ENCODE measurements around the gene PPP2R2B. TPM values are rescaled to one million over a fixed set of nuclear protein-coding genes. Genes with fewer than 3 reads are reported as not detected.

The PPP2R2B gene
- total RNA-seq, 1 experiment from 2014 or later = 20.3 TPM

GRCh38 chr5:146695646-146696045 lies 182.9 kb downstream of the PPP2R2B start (continued):
- TF ChIP-seq SMAD3 (CRISPR knock-in tag; IDR thresholded peaks at IDR 0.05; ENCODE audit: borderline replicate concordance) (no peak), CREB1 (CRISPR knock-in tag; IDR thresholded peaks at IDR 0.05) (no peak), ATF3 (CRISPR knock-in tag; conservative IDR thresholded peaks at IDR 0.05) (no peak), E2F5 (CRISPR knock-in tag; IDR thresholded peaks at IDR 0.05) (no peak), EMX1 (CRISPR knock-in tag; IDR thresholded peaks at IDR 0.05) (no peak), ZNF232 (CRISPR knock-in tag; IDR thresholded peaks at IDR 0.05) (no peak), ZNF219 (CRISPR knock-in tag; IDR thresholded peaks at IDR 0.05; ENCODE audit: borderline replicate concordance) (no peak)
- TF ChIP-seq, protein P1, sequence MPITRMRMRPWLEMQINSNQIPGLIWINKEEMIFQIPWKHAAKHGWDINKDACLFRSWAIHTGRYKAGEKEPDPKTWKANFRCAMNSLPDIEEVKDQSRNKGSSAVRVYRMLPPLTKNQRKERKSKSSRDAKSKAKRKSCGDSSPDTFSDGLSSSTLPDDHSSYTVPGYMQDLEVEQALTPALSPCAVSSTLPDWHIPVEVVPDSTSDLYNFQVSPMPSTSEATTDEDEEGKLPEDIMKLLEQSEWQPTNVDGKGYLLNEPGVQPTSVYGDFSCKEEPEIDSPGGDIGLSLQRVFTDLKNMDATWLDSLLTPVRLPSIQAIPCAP (CRISPR knock-in tag; IDR thresholded peaks at IDR 0.05) = no peak

DNA sequence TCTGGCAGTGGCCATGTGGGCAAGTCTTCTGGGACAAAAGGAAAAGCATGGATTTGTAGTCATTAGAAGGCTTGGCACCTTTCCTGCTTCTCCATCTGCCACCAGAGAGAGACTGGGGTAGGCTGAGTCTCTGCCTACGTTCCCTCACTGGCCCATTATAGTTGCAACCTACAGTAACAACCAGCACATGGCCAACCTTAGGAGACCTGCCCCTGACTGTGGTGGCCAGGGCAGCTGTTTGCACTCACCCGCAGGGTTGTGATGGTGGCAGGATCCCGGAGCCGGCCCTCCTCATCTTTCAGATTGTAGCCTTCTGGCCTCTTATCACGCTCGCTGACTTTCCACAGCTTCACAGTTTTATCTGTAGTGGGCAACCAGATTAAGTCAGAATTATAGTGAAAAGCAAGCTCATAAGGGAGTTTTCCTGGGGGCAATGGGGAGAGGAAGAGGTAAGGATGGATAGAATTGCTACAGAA lies 187.6 kb downstream of the PPP2R2B start:
- no peaks in the 10 kb centered on the region for H3K9me3 Mint-ChIP-seq

GRCh38 chr5:146687630-146688029 lies 190.9 kb downstream of the PPP2R2B start:
- POLR2A ChIA-PET = no interaction called here
- no peaks in the 10 kb centered on the region for H3K9me3 Mint-ChIP-seq
- H3K36me3 Mint-ChIP-seq = 0 out of 2 replicates have a peak, but pooled peaks cover 4% of the 10 kb centered on the region
- CTCF ChIA-PET = interaction anchor here (1.3 kb wide), 1 partner anchor 19 kb away, joined by 4 read pairs; no protein-coding TSS in a partner anchor
- ATAC-seq = no peak
- H3K27me3 Mint-ChIP-seq (ENCODE audit: low read depth) = no peaks in the 10 kb centered on the region
- H3K4me3 Mint-ChIP-seq = no peak overlapping the region
- H3K4me1 Mint-ChIP-seq = 0 out of 2 replicates have a peak, but pooled peaks cover 2% of the 10 kb centered on the region
- no peak for DNase-seq (ENCODE audit: low spot score)
- no peak overlapping the region for H3K27ac Mint-ChIP-seq
- TF ChIP-seq E2F5 (CRISPR knock-in tag; IDR thresholded peaks at IDR 0.05) (no peak), MXD4 (CRISPR knock-in tag; IDR thresholded peaks at IDR 0.05; ENCODE audit: borderline replicate concordance) (no peak), CREB1 (CRISPR knock-in tag; IDR thresholded peaks at IDR 0.05) (no peak), ETV6 (CRISPR knock-in tag; IDR thresholded peaks at IDR 0.05) (no peak), ZNF281 (CRISPR knock-in tag; IDR thresholded peaks at IDR 0.05) (no peak), MYBL2 (CRISPR knock-in tag; IDR thresholded peaks at IDR 0.05) (no peak), GRHL2 (CRISPR knock-in tag; IDR thresholded peaks at IDR 0.05; ENCODE audit: insufficient replicate concordance, severe bottlenecking) (no peak), CREM (CRISPR knock-in tag; IDR thresholded peaks at IDR 0.05) (no peak)
- TF ChIP-seq, protein P2, sequence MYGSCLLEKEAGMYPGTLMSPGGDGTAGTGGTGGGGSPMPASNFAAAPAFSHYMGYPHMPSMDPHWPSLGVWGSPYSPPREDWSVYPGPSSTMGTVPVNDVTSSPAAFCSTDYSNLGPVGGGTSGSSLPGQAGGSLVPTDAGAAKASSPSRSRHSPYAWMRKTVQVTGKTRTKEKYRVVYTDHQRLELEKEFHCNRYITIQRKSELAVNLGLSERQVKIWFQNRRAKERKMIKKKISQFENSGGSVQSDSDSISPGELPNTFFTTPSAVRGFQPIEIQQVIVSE (CRISPR knock-in tag; IDR thresholded peaks at IDR 0.05; ENCODE audit: borderline replicate concordance) = no peak
- TF ChIP-seq, protein P3, sequence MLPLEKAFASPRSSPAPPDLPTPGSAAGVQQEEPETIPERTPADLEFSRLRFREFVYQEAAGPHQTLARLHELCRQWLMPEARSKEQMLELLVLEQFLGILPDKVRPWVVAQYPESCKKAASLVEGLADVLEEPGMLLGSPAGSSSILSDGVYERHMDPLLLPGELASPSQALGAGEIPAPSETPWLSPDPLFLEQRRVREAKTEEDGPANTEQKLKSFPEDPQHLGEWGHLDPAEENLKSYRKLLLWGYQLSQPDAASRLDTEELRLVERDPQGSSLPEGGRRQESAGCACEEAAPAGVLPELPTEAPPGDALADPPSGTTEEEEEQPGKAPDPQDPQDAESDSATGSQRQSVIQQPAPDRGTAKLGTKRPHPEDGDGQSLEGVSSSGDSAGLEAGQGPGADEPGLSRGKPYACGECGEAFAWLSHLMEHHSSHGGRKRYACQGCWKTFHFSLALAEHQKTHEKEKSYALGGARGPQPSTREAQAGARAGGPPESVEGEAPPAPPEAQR (CRISPR knock-in tag; IDR thresholded peaks at IDR 0.05) = no peak
- TF ChIP-seq, protein P4, sequence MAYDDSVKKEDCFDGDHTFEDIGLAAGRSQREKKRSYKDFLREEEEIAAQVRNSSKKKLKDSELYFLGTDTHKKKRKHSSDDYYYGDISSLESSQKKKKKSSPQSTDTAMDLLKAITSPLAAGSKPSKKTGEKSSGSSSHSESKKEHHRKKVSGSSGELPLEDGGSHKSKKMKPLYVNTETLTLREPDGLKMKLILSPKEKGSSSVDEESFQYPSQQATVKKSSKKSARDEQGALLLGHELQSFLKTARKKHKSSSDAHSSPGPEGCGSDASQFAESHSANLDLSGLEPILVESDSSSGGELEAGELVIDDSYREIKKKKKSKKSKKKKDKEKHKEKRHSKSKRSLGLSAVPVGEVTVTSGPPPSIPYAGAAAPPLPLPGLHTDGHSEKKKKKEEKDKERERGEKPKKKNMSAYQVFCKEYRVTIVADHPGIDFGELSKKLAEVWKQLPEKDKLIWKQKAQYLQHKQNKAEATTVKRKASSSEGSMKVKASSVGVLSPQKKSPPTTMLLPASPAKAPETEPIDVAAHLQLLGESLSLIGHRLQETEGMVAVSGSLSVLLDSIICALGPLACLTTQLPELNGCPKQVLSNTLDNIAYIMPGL (CRISPR knock-in tag; IDR thresholded peaks at IDR 0.05) = no peak

More for the DNA sequence above, 187.6 kb downstream of the PPP2R2B start:
- ChIA-PET CTCF (no interaction called here), POLR2A (no interaction called here)
- no peak overlapping the region for H3K27ac Mint-ChIP-seq
- H3K4me3 Mint-ChIP-seq = no peak overlapping the region
- no peaks in the 10 kb centered on the region for H3K27me3 Mint-ChIP-seq (ENCODE audit: low read depth)
- 0 out of 2 replicates have a peak, but pooled peaks cover 2% of the 10 kb centered on the region for H3K4me1 Mint-ChIP-seq
- H3K36me3 Mint-ChIP-seq = 0 out of 2 replicates have a peak, but pooled peaks cover 4% of the 10 kb centered on the region
- DNase-seq (ENCODE audit: low spot score) = no peak
- no peak for ATAC-seq
- TF ChIP-seq, protein P5, sequence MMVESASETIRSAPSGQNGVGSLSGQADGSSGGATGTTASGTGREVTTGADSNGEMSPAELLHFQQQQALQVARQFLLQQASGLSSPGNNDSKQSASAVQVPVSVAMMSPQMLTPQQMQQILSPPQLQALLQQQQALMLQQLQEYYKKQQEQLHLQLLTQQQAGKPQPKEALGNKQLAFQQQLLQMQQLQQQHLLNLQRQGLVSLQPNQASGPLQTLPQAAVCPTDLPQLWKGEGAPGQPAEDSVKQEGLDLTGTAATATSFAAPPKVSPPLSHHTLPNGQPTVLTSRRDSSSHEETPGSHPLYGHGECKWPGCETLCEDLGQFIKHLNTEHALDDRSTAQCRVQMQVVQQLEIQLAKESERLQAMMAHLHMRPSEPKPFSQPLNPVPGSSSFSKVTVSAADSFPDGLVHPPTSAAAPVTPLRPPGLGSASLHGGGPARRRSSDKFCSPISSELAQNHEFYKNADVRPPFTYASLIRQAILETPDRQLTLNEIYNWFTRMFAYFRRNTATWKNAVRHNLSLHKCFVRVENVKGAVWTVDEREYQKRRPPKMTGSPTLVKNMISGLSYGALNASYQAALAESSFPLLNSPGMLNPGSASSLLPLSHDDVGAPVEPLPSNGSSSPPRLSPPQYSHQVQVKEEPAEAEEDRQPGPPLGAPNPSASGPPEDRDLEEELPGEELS (CRISPR knock-in tag; IDR thresholded peaks at IDR 0.05) = no peak
- TF ChIP-seq NFYB (CRISPR knock-in tag; conservative IDR thresholded peaks at IDR 0.05; ENCODE audit: low read depth) = no peak
